Stimulated activated CD4-positive, alpha-beta T cell treated with anti-CD3 and anti-CD28 coated beads, TNF-alpha, amount 100 ng/mL, for 48 hours (primary cell): Measurements from ENCODE around the gene TRIM15.

Source experiments
- DNase-seq, 3 donors: peaks; one replicate each; pipeline ENCODE4 v3.0.0-alpha.2; 2020; ENCODE audit warnings: low read depth in 3 of 3

The TRIM15 gene

DNA sequence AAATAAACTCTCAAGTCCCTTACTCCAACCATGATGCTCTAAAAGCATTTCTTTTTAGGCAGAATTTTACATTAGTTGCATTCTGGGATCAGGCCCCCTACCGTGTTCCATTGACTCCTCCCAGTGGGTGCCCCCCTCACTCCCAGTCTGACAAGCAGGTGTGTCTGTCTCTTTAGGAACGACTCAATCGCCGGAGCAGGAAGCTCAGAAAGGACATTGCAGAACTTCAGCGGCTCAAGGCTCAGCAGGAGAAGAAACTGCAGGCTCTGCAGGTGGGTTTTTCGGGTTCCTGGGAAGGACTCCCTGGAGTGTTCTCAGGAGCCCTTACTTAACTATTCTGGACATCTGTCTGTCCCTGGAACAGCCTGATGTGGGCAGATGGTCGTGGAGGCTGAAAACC is 17.5 kb upstream of the TRIM15 start:
- DNase-seq = no peak

DNA sequence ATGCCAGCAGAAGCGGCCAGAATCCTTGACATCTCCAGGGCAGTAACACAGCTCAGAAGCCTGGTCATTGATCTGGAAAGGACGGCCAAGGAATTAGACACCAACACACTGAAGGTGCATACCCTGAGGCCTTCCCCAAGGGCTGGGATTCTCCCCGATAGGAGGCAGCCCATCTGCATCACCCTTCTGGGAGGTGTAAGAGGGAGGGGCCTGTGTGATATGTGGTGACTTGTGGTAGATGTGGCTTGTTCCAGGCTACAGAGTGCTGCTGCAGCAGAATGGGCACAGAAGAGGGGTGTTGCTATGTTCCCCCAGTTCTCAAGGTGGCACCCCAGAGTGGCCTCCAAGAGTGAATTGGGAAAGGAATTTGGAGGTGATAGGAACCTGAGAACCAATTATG is 16.2 kb upstream of the TRIM15 start:
- DNase-seq = no peak

DNA sequence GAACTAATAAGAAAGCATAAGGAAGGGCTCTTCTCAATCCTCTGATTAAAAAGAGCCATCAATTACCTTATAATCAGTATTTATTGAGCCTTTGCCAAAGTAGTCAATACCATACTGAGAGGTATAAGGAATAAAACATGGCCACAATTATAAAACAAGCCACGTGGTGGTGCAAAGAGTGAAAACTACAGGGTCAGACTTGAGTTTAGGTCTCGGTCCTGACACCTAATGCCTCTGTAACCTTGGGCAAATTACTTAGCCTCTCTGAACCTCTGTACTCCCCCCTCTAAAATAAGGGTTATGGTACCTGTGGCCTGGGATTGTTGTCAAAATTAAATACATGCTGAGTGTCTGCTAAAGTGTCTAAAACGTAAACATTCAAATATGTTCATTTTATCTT is 14.1 kb upstream of the TRIM15 start:
- no peak for DNase-seq

DNA sequence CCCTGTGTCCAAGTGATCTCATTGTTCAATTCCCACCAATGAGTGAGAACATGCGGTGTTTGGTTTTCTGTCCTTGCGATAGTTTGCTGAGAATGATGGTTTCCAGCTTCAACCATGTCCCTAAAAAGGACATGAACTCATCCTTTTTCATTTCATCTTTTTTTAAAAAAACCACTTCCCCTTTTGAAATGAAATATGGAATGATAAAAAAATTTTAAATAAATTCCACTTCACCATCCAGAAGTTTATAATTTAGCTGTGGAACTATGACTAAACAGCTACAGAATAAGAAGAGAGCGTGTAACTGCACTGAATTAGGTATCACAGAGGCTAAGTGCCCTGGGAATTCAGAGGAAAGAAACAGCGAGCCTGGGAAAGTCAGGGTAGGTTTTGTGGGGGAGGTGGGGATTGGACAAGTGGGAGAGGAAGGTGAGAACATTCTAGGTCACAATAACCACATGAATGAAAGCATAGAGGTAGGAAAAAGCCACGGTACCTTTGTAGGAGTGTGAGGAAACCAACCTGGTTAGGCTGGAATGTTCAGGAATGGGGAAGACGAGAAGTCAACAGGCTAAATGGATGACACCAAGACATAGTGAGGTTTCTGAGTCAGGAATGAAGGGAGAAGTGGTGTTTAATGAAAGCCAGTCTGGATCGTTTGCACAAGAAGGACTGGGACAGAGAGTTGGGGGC is 13.3 kb upstream of the TRIM15 start:
- no peak for DNase-seq

DNA sequence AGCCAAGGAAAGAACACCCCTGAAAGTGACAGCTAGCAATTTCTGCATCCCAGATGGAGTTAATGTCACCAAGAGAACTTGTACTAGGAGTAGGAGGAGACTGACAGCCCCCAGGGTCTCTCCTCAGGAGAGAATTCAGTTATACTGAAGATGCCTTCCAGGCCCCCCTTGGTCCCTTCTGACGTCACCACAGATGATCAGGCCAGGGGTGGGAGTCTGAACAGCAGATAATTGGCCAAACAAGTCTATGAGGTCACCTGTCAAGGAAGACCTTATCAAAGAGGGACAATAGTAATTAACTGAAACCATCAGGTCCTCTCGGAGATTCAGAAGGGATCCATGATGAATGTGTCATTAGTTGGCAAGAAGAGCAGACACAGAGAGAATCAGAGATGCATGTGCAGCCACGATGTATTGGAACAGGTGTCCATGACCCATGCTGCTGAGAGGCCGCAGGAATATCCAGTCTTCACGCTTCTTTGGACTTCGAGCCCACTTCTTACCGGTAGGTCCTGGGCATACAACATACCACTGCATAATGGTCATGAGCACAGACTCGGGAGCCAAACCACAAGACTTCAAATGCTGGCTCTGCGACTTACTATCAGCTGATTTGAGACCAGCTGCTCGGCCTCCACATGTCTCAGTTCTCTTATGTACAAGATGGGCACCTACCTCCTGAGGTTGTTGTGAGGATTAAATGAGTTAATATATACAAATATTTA is 12.5 kb upstream of the TRIM15 start:
- no peak for DNase-seq

DNA sequence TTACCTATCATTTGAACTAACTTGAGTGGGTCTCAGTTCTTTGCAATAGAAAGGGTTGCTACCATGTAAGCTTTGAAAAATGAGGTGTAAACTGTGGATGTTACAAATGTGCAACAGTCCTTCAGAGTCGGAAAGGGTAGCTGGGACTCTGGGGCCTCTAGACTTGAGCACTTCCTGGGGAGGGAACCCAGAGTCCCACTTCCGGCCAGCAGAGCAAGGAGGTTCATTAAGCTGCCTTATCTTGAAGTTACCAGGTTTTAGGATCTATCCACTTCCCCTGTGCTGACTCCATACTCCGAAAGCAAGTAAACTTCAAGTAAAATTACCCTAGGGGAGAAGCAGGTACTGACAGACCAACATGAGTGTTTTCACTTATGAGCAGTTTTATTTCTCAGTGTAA is 11.8 kb upstream of the TRIM15 start:
- no peak for DNase-seq

DNA sequence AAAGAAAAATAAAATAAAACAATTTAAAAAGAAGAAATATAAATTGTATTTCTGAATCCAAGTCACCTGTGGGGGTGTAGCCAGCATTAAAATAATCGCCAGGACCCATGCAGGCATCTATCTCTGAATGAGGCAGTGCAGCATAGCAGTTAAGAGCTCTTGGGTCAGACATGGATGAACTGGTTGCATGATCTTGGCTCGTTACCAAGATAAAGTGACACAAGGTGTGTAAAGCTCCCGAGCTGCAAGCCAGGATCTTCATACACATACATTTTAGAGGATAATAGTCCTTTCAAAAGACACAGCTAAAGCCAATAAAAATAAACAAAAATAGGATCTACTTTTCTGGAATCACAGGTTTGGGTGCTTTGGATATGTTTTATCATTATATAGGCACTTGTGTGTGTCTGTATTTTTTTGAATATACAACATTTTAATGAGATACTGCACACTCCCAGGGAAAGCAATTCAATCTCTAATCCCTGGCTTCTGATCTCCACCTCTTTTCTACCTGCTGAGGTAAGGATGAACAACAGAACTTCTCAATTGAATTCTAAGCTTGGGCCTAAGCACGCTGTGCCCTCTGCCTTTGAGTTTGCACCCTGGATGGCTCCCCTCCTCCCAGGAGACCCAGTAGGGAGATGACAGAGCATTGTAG is 11.2 kb upstream of the TRIM15 start:
- DNase-seq = no peak

DNA sequence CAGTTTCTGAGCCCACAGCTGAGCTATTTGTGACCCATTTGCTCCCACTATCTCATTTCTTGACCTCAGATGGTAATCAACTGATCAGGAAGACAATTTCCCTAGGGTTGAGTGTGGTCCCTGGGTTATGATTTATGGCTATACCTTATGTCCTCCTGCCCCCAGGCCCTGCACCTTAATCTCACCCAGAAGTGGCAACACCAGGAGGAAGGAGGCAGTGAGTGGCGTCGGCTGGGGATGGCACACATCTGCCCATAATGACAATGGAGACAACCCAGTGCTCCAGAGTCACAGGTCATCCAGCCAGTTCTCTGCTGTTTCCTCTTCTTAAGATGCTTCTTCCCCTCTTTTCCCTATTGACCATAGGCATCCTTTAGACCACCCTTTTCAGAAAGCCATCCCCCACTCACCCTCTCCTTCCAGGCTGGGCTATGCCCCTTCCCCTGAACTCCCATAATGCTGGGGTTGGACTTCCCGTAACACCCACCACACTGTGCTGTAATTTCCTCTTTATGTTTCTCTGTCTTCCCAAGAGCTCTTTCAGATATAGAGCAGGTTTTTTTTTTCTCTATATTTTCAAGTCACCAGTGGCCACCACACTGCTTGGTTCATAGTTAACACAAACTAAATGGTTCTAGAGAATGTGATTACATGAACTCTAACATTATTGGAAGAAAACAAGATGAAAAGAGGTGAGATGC is 10.3 kb upstream of the TRIM15 start:
- no peak for DNase-seq

DNA sequence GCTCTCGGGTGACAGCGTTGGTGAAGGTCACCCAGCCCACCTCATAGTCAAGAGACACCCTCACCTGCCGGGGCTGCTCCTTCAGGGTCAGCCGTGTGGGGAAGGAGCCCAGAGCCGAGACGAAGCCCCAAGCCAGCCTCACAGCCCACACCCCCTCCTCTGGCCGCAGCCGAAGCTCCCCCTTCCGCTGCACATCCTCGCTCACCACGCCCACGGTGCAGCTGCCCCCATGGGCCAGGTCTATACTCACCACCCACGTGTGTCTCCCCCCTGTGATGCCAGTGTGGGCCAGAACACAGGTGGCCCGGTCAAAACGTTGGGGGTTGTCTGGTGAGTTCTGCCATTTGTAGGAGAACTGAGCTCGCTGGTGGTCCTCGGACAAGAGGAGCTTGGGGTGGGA is 9.3 kb upstream of the TRIM15 start:
- no peak for DNase-seq

DNA sequence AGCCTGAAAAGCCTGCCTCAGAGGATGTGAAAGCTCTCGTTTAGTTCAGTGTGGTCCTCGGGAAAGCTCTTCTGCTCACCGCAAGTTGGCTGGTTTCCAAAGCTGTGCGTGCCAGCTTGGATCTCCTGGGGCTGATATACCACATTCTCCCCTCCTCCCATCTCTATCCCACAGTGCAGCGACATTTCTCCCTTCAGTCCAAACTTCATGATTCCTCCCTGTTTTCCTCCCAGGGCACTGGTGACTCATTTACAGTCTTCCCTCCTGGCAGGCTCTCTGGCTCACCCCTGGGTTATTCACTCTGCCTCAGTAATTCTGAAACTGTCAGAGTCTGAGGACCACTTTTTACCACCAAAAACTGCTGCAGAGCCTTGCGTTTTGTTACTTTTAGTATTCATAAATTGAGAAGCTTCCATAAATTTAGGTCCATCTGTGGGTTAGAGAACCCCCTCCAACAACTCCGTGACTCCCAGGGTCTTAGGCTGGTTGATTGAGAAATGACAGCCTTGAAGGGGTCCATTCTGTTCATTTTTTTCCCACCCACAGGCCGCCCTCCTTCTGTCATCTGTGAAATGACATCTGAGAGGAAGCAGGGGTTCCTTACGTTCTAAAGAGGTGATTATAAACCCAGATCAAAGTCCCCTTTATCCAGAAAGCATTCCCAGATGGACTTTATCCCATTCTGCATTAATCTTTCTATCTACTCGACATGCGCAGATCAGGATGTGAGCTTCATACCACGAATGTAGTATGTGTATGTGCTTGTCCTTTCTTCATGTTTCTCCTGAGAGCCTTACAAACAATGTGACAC is 8.4 kb upstream of the TRIM15 start:
- no peak for DNase-seq

DNA sequence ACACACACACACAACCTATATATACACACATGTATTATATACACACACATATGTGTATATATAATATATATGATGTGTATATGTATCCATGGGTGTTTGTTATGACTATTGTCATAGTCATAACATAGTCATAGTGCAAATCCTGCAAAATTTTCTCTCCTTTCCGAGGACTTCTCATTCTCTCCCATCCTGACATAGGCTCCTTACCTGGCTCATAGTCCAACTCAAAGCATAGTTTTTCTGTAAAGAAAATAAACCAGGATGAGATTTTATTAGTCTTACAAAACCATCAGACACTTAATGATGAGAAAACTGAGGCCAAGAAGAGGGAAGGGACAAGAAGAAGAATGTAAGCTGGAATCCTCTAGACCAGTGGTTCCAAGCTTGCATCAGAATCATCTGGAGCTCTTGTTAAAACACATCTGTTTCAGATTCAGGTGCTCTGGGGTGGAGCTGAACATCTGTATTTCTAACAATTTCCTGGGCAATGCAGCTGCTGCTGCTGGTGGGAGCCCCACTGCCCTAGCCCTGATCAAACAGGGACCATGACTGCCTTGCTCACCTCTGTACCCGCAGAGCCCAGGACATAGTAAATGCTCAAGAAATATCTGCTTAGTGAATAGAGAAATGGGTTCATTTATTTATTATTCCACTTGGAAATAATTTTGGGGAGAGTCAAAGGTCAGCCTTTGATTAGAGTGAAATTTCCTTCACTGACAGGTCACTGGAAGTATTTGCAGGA is 7.7 kb upstream of the TRIM15 start:
- DNase-seq = no peak

DNA sequence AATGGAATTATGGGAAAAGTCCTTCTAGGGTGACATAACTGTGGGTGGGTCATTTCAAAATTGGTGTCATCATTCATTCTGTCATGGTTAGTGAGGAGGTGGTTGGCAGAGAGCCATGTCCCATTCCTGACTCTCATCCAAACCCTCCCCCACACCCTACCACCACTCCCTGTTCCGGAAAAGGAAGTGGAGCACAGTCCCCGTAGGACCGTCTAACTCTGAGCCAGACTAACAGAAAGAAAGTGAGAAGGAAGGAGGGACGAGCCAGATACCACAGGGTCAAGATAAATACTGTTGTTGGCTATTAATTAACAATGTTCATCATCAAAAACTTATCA is 7.1 kb upstream of the TRIM15 start:
- DNase-seq = no peak

DNA sequence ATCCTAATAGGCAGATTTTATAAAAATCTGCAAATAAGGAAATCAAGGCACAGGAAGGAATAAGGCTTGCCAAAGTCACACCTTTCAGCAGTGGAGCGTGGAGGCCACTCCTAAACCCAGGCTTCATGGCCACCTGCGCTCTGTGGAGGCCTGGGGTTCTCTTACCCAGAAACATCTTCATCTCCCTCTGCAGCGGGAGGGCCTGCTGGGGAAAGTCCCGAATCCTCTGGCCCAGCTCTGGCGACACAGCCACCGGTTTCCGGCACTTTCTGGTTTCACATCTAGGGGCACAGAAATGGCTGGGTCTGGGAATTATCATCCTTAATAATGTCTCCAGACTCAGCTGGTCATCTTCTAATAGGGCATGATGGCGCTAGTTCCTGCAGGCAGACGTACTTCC is 6.6 kb upstream of the TRIM15 start:
- no peak for DNase-seq

DNA sequence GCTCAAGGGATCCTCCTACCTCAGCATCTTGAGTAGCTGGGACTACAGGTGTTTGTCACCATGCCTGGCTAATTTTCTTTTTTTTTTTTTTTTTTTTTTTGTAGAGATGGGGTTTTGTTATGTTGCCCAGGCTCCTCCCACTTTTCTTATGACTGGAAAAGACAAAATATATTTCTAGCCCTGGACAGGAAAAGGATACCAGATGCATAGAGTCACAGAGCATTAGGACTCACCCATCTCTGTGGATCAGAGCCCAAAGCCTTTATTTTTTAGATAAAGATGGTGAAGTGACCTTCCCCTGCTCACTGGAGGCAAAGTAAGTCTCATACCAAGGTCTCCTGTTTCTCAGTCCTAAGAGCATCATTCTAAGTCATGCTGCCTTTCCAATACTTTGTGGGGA is 5.8 kb upstream of the TRIM15 start:
- DNase-seq = no peak

DNA sequence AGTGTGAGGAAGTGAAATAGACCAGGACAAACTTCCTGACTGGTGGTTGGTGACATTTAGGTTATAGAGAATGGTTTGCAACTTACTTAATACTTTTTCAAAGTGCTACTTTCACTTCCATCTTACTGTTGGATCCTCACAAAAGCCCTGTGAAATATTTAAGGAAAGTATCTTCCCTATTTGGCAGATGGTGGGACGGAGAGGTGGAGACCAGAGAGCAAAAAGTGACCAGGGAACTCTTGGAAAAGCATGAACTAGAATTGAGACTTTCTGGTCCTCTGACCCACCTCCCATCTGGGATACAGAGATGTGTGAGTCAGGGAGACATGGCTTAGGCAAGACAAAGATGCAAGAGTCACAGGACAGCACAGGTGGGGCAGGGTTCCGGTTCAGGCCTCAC is 5.3 kb upstream of the TRIM15 start:
- DNase-seq = no peak

DNA sequence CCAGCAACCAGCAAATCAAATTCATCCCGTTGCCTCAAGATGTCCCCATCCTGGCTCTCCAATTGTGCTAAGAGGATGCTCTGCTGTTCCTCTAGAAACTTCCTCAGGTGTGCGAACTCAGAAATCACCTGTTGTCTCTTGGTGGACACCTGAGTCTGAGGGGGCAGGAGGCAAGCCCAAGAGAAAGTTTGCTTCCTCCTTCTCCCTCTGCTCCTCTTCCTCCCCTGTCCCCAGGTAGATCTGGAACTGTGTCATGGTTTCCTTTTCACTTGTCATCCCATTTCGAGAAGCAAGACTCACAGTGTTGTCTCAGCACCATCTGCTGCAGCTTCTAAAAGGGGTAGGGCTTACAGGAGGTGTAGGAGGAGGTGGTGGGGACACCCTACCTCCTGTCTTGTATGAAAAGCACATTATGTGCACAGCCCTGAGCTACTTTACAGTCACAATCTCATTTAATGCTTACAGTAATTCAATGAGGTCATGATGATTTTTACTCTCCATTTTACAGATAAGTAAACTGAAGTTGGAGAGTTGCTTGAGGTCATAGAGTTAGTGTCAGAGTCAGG is 4.8 kb upstream of the TRIM15 start:
- DNase-seq = peak in 1 of 3 donors; percentile 32

DNA sequence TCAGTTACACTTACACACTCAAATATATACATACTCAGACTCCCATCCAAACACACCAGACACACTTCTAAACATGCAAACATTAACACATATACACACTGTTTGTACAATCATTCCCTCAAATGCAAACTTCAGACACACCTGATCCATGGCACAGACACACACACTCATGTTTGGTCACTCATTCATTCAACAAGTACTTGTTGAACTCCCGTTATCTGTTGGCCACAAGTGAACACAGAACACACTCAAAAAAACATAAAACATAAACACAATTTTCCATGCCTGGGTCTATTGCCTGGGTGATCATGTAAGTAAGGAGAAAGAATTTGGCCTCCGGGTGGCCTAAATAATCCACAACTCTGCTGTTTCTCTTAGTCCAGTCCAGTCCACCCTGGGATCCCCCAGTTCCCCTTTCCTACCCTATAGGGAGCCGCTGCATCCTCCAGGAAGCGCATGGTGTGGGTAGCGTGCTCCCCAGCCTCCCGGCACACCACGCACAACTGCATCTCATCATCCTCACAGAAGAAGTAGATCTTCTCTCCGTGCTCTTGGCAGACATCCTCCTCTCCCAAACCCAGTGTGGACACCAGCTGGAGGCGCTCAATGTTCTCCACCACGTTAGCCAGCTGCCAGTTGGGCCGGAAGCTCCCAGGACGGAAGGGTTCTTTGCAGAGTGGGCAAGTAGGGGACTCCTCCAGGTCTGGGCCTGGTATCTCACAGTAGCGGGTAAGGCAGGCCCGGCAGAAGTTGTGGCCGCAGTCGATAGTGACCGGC is 3.1 kb upstream of the TRIM15 start:
- DNase-seq = no peak

DNA sequence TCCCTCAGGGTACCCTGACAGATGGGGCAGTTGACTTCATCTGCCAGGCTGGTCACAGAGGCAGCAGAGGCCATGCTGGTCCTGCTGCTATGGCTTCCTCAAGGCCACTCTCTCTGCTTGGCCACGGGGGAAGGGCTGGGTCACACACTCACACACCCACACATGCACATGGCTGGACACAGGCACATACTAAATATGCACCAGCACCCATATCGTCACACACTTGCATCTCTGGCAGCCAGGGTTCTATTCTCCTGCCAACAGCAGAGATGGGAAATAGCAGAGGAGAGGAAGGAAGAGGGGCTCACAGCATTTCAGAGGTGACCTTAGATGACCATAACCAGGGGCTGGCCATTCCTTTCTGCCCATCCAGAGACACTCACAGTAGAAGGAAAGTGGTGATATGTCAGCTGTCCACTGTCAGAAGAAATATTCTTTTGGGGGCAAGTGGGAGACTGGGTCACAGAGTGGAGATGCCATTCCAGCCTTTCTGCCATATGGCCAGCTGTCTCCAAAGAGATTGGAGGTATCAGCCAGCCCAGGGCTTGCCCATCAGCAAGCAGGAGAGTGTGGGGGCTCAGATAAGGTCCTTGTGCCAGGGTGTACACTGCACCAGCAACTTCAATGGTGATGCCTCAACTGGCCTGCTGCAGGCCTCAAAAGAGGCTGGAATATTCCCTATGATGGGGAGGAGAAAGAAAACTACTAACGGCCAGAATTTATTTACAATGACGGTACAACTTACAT is 2.4 kb upstream of the TRIM15 start, which contains the start of gene TRIM10:
Gene TRIM10 (minus strand): TSS at position 427 of the 747 bp plus-strand sequence. CDS start 353 bp downstream, at position 74.
- DNase-seq = no peak
